Astrocyte (in vitro differentiated cells and primary cell): ENCODE results near the gene GIPC2.

ENCODE experiments used
- EZH2 ChIP-seq: IDR thresholded peaks from 2 replicates; pipeline ENCODE4 v1.6.1; 2012; ENCODE audit warnings: mild to moderate bottlenecking, low read length, inconsistent platforms; ENCODE audit not compliant: insufficient read depth
- TF ChIP-seq, protein P1 (sequence below): IDR thresholded peaks from 2 replicates; pipeline ENCODE4 v1.5.1; 2011; ENCODE audit warnings: low read depth, mild to moderate bottlenecking, inconsistent platforms, low read length, moderate library complexity; ENCODE audit not compliant: insufficient read depth

GRCh38 chr1:78069784-78070183 lies 24.0 kb downstream of the GIPC2 start:
- TF ChIP-seq, protein P1, sequence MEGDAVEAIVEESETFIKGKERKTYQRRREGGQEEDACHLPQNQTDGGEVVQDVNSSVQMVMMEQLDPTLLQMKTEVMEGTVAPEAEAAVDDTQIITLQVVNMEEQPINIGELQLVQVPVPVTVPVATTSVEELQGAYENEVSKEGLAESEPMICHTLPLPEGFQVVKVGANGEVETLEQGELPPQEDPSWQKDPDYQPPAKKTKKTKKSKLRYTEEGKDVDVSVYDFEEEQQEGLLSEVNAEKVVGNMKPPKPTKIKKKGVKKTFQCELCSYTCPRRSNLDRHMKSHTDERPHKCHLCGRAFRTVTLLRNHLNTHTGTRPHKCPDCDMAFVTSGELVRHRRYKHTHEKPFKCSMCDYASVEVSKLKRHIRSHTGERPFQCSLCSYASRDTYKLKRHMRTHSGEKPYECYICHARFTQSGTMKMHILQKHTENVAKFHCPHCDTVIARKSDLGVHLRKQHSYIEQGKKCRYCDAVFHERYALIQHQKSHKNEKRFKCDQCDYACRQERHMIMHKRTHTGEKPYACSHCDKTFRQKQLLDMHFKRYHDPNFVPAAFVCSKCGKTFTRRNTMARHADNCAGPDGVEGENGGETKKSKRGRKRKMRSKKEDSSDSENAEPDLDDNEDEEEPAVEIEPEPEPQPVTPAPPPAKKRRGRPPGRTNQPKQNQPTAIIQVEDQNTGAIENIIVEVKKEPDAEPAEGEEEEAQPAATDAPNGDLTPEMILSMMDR: no peak
- no peak for TF ChIP-seq EZH2
